Islet precursor cell (in vitro differentiated cells): ENCODE measurements around the gene COL15A1.

Experiments used
- DNase-seq: peaks from one replicate; pipeline ENCODE4 v3.0.0-alpha.2; 2018

The COL15A1 gene

GRCh38 chr9:99118782-99119466 is 175.2 kb downstream of the COL15A1 start:
- no peak for DNase-seq

- DNase-seq: no peak
Observed at GRCh38 chr9:99119976-99120655, 176.4 kb downstream of the COL15A1 start.
